ENCODE data around the gene KCNQ1. TPM values are rescaled to one million over a fixed set of nuclear protein-coding genes. Genes with fewer than 3 reads are reported as not detected.

The KCNQ1 gene
- total and polyA plus RNA-seq, 2 donors, result 6.3 to 9.1 TPM

- no peaks in the 10 kb centered on the region for H3K4me1 ChIP-seq (ENCODE audit: insufficient read depth)
- H3K36me3 ChIP-seq (ENCODE audit: insufficient read depth), result no peaks in the 10 kb centered on the region
- no peak overlapping the region for H3K27ac ChIP-seq (ENCODE audit: low read depth)
- DNase-seq (ENCODE audit: extremely low spot score), result no peak
- WGBS, result 93% methylated on average over 5 of the region's 5 CpGs
- no peak overlapping the region for H3K4me3 ChIP-seq (ENCODE audit: low read depth, low read length)
Measured at GRCh38 chr11:2567026-2567671, 122.3 kb downstream of the KCNQ1 start.

- DNase-seq (ENCODE audit: extremely low spot score), result no peak
- 89% methylated on average over 14 of the region's 14 CpGs for WGBS
Measured at GRCh38 chr11:2569321-2569721, 124.5 kb downstream of the KCNQ1 start.

GRCh38 chr11:2569731-2570210, 125.0 kb downstream of the KCNQ1 start:
- 97% methylated on average over 10 of the region's 10 CpGs for WGBS
- DNase-seq (ENCODE audit: extremely low spot score), result no peak
- Histone ChIP-seq H3K27ac (ENCODE audit: low read depth) (no peak overlapping the region), H3K4me3 (ENCODE audit: low read depth, low read length) (no peak overlapping the region), H3K4me1 (ENCODE audit: insufficient read depth) (no peaks in the 10 kb centered on the region), H3K36me3 (ENCODE audit: insufficient read depth) (no peaks in the 10 kb centered on the region)

More at GRCh38 chr11:2569321-2569721, 124.5 kb downstream of the KCNQ1 start:
- no peak overlapping the region for H3K4me3 ChIP-seq (ENCODE audit: low read depth, low read length)
- no peak overlapping the region for H3K27ac ChIP-seq (ENCODE audit: low read depth)
- H3K36me3 ChIP-seq (ENCODE audit: insufficient read depth), result no peaks in the 10 kb centered on the region
- H3K4me1 ChIP-seq (ENCODE audit: insufficient read depth), result no peaks in the 10 kb centered on the region

- H3K27ac ChIP-seq (ENCODE audit: low read depth), result no peak overlapping the region
- H3K36me3 ChIP-seq (ENCODE audit: insufficient read depth), result no peaks in the 10 kb centered on the region
- H3K4me1 ChIP-seq (ENCODE audit: insufficient read depth), result no peaks in the 10 kb centered on the region
- WGBS, result over 99% methylated on average over 26 of the region's 26 CpGs
- no peak for DNase-seq (ENCODE audit: extremely low spot score)
- H3K4me3 ChIP-seq (ENCODE audit: low read depth, low read length), result no peak overlapping the region
Measured at GRCh38 chr11:2570211-2570811, 125.5 kb downstream of the KCNQ1 start.

- Histone ChIP-seq H3K4me1 (ENCODE audit: insufficient read depth) (no peaks in the 10 kb centered on the region), H3K27ac (ENCODE audit: low read depth) (no peak overlapping the region), H3K36me3 (ENCODE audit: insufficient read depth) (no peaks in the 10 kb centered on the region), H3K4me3 (ENCODE audit: low read depth, low read length) (no peak overlapping the region)
- no peak for DNase-seq (ENCODE audit: extremely low spot score)
- WGBS, result 97% methylated on average over 25 of the region's 25 CpGs
Measured at GRCh38 chr11:2570841-2571597, 126.2 kb downstream of the KCNQ1 start.

GRCh38 chr11:2571598-2572281, 126.9 kb downstream of the KCNQ1 start:
- WGBS, result 96% methylated on average over 23 of the region's 23 CpGs
- no peak overlapping the region for H3K4me3 ChIP-seq (ENCODE audit: low read depth, low read length)
- no peaks in the 10 kb centered on the region for H3K36me3 ChIP-seq (ENCODE audit: insufficient read depth)
- no peaks in the 10 kb centered on the region for H3K4me1 ChIP-seq (ENCODE audit: insufficient read depth)
- no peak overlapping the region for H3K27ac ChIP-seq (ENCODE audit: low read depth)
- DNase-seq (ENCODE audit: extremely low spot score), result no peak

GRCh38 chr11:2572491-2573239, 127.9 kb downstream of the KCNQ1 start:
- Histone ChIP-seq H3K4me3 (ENCODE audit: low read depth, low read length) (no peak overlapping the region), H3K36me3 (ENCODE audit: insufficient read depth) (no peaks in the 10 kb centered on the region), H3K4me1 (ENCODE audit: insufficient read depth) (no peaks in the 10 kb centered on the region), H3K27ac (ENCODE audit: low read depth) (no peak overlapping the region)
- no peak for DNase-seq (ENCODE audit: extremely low spot score)
- WGBS, result 96% methylated on average over 33 of the region's 33 CpGs

- Histone ChIP-seq H3K4me3 (ENCODE audit: low read depth, low read length) (no peak overlapping the region), H3K36me3 (ENCODE audit: insufficient read depth) (no peaks in the 10 kb centered on the region), H3K4me1 (ENCODE audit: insufficient read depth) (no peaks in the 10 kb centered on the region), H3K27ac (ENCODE audit: low read depth) (no peak overlapping the region)
- no peak for DNase-seq (ENCODE audit: extremely low spot score)
- WGBS, result 94% methylated on average over 28 of the region's 28 CpGs
Measured at GRCh38 chr11:2573240-2574042, 128.6 kb downstream of the KCNQ1 start.

GRCh38 chr11:2574043-2574552, 129.3 kb downstream of the KCNQ1 start:
- 86% methylated on average over 22 of the region's 22 CpGs for WGBS
- no peak for DNase-seq (ENCODE audit: extremely low spot score)

GRCh38 chr11:2574553-2575535, 130.0 kb downstream of the KCNQ1 start:
- no peaks in the 10 kb centered on the region for H3K36me3 ChIP-seq (ENCODE audit: insufficient read depth)
- no peak overlapping the region for H3K4me3 ChIP-seq (ENCODE audit: low read depth, low read length)
- no peak overlapping the region for H3K27ac ChIP-seq (ENCODE audit: low read depth)
- no peak for DNase-seq (ENCODE audit: extremely low spot score)
- WGBS, result 87% methylated on average over 45 of the region's 45 CpGs
- no peaks in the 10 kb centered on the region for H3K4me1 ChIP-seq (ENCODE audit: insufficient read depth)

More at GRCh38 chr11:2574043-2574552, 129.3 kb downstream of the KCNQ1 start:
- no peak overlapping the region for H3K4me3 ChIP-seq (ENCODE audit: low read depth, low read length)
- H3K36me3 ChIP-seq (ENCODE audit: insufficient read depth), result no peaks in the 10 kb centered on the region
- H3K27ac ChIP-seq (ENCODE audit: low read depth), result no peak overlapping the region
- H3K4me1 ChIP-seq (ENCODE audit: insufficient read depth), result no peaks in the 10 kb centered on the region

GRCh38 chr11:2575591-2576051, 130.8 kb downstream of the KCNQ1 start:
- WGBS, result 94% methylated on average over 17 of the region's 17 CpGs
- no peaks in the 10 kb centered on the region for H3K36me3 ChIP-seq (ENCODE audit: insufficient read depth)
- no peaks in the 10 kb centered on the region for H3K4me1 ChIP-seq (ENCODE audit: insufficient read depth)
- H3K4me3 ChIP-seq (ENCODE audit: low read depth, low read length), result no peak overlapping the region
- DNase-seq (ENCODE audit: extremely low spot score), result no peak
- no peak overlapping the region for H3K27ac ChIP-seq (ENCODE audit: low read depth)

Measured in urinary bladder (tissue), 4 donors.